HG02642 (cell line): ENCODE data around the gene POMZP3.
"Not testable (repeated sequence)": the region's sequence is repeated elsewhere in the genome, so short reads cannot be mapped to it uniquely, and the experiment has no call there.

Experiments
- ATAC-seq: cut with Tn5 transposase; IDR thresholded peaks from one replicate; pipeline ENCODE4 v1.9.1; 2021; ENCODE audit warnings: mild to moderate bottlenecking; ENCODE audit not compliant: unreplicated experiment, poor library complexity

POMZP3 gene

GRCh38 chr7:76591033-76591432 is 36.0 kb downstream of the POMZP3 start:
- not testable (repeated sequence) for ATAC-seq

- not testable (repeated sequence) for ATAC-seq
These were observed 38.5 kb downstream of the POMZP3 start for GRCh38 chr7:76588586-76588985.

- ATAC-seq, result not testable (repeated sequence)
These were observed 40.3 kb downstream of the POMZP3 start for GRCh38 chr7:76586585-76587315.

- not testable (repeated sequence) for ATAC-seq
These were observed 43.3 kb downstream of the POMZP3 start for GRCh38 chr7:76583636-76584281.

GRCh38 chr7:76582848-76583631 is 44.0 kb downstream of the POMZP3 start:
- not testable (repeated sequence) for ATAC-seq

- ATAC-seq, result not testable (repeated sequence)
These were observed 51.0 kb downstream of the POMZP3 start for GRCh38 chr7:76575919-76576655.

GRCh38 chr7:76575431-76575830 is 51.6 kb downstream of the POMZP3 start:
- not testable (repeated sequence) for ATAC-seq

- ATAC-seq, result not testable (repeated sequence)
These were observed 54.8 kb downstream of the POMZP3 start for GRCh38 chr7:76572296-76572695.

GRCh38 chr7:76570324-76570775 is 56.7 kb downstream of the POMZP3 start:
- not testable (repeated sequence) for ATAC-seq

- not testable (repeated sequence) for ATAC-seq
These were observed 58.3 kb downstream of the POMZP3 start for GRCh38 chr7:76568742-76569141.

GRCh38 chr7:76567753-76568152 is 59.3 kb downstream of the POMZP3 start:
- not testable (repeated sequence) for ATAC-seq

GRCh38 chr7:76567311-76567710 is 59.8 kb downstream of the POMZP3 start:
- not testable (repeated sequence) for ATAC-seq

- not testable (repeated sequence) for ATAC-seq
These were observed 62.1 kb downstream of the POMZP3 start for GRCh38 chr7:76565001-76565400.

- ATAC-seq, result not testable (repeated sequence)
These were observed 65.7 kb downstream of the POMZP3 start for GRCh38 chr7:76561342-76561741.

- ATAC-seq, result not testable (repeated sequence)
These were observed 66.9 kb downstream of the POMZP3 start for GRCh38 chr7:76560157-76560556.
